IPS DF 4.7 (cell line): ENCODE data around the gene SCN8A.
"Not testable (repeated sequence)": the region's sequence is repeated elsewhere in the genome, so short reads cannot be mapped to it uniquely, and the experiment has no call there.

Experiments used
- DNase-seq: peaks from one replicate; pipeline ENCODE4 v3.0.0-alpha.2; 2013; ENCODE audit warnings: low spot score; ENCODE audit errors: extremely low read depth

SCN8A gene

DNA sequence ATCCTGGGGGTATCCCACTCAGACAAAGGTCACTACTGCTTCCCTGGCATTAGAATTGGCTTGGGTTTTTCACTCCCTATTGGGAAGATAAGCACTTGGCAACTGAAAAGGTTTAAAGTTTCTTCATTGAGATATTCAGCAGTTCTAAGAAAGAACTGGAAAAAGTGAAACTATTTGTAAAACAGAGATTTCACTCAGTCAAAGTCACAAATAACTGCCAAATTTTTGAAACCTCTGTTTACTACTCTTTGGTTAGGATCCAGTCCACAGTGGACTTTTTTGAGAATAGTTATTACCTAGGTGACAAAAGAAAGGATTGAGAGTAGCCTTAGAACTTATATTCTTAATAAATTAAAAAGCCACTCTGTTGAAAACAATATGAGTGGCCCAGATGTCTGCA is 172.7 kb downstream of the SCN8A start:
- no peak for DNase-seq

DNA sequence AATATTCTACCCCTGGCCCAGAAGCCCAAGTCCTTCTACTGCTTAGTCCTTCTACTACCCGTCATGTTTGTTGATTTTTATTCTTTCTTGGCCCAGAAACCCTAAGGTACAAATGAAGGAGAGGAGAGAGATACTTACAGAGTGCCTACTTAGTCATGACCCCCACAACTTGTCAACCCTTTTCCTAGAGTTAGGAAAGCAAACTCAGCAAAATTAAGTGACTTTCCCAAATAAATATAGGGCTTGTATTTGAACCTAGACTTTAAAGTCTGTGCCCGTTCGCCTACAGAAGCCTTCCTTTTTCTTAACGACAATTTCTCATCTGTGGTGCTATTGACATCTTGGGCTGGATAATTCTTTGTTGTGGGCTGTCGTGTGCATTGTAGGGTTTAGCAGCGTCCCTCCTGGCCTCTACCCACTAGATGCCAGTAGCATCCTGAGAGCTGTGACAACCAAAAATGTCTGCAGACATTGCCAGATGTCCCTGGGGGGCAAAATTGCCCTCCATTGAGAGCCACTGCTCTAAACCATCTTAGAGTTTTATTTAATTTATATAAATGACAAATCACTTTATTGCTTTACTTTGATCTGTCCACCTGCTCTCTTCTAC is 175.1 kb downstream of the SCN8A start:
- no peak for DNase-seq

DNA sequence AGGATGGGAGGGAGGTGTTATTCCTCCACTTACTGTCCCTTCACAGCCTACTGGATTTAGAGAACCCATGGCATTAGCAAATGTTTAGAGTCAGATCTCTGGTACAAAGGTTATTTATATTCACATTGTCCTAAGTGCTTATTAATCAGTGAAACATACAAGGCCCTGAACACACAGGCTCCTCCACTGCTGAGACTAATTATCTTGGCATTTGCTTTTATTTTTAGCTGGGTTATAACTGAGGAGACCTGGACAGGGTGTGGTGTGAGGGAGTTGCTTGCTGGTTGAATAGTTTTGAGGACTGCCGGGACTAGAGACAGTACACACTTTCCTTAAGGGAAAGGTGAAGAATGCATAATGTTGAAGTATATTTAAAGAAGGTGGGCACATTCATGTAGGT is 180.0 kb downstream of the SCN8A start:
- no peak for DNase-seq

DNA sequence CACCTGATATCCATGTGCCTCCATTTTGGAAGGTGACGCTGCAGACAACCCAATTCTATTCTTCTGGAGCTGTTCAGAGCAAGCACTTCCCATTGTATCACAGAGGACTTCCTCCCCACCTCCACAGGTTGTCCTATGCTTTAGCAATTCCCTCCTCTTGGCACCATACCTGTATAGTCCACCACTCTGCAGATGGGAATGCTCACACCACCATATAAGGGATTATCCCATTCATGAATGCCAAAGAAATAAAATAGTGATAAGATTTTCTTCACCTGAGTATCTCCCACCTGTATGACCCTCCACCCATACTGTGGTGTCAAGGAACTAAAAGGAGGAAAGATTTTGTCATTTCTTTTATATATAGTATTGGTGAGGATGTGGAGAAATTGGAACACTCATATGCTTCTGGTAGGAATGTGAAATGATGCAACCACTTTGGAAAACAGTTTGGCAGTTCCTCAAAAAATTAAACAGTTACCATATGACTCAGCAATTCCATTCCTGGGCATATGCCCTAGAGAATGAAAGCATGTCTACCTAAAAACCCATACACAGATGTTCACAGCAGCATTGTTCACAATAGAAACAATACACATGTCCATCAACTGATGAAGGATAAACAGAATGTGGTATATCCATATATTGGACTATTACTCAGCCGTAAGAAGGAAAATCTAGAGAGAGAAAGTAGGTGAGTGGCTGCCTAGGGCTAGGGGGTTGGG is 182.3 kb downstream of the SCN8A start:
- DNase-seq, result no peak

DNA sequence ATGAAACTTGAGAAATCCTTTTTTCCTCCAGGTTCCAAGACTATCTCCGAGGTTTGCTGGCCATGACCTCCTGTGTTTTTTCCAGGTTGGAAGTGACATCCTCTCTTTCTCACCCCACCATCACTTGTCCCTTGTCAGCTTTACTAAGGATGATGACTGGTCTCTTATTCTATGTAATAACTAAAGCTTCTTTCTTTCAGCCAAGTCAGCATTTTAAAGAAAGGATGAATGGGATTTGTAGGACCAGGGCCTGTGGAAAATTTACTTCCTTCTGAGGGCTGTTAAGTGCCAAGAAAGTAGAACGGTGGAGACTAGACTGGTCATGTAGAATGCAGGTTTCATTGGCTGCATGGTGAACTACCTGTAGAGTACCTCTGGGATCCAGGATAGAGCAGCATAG is 183.9 kb downstream of the SCN8A start:
- no peak for DNase-seq

DNA sequence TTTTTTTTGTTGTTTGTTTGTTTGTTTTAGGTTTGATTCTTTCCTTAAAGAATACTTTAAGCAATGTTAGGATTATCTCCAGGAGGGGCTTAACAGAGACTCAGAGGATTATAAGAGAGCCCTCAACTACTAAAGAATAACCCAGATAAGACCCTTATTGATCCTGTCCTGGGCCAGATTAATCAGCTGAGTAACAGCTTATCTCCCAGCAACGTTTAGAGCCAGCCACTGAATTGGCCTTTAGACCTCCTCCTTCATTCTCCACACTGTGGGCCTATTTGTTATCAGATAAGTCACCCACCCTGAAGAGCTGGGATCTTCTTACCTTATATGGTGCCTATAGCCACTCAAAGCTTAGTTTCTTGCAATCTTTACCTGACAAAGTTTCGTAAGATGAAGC is 186.4 kb downstream of the SCN8A start:
- no peak for DNase-seq

DNA sequence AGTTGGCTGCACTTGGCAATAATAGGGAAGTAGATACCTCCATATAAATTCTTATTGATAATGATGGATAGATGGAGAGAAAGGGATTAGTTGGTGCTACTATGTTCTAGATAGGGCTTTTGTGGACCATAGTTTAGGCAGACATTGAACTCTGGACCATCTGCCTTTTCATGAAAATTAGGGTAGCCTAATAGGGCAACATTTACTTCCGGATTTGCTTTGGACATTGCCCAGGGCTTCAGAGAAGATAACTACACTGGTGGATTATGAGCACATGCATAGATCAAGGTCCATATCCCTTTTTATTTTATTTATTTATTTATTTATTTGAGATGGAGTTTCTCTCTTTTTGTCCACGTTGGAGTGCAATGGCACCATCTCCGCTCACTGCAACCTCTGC is 186.9 kb downstream of the SCN8A start:
- DNase-seq, result no peak

DNA sequence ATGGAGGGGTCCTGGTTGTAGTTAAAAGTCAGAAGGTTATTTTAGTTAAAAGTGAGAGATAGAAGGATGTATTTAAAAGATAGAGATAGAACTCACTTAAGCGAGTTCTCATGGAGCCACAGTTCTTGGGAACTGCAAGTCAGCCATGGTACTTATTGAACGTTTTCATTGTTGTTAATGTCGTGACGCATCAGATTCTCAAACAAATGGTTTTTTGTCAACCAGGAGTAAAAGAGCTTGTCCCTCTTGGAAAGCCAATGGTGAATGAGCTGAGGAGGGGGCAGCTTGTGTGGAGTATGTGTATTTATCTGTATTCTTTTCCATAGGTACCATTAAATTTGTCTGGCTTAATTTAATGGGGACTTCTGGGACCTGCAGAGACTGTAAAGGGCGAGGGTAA is 188.8 kb downstream of the SCN8A start:
- no peak for DNase-seq

DNA sequence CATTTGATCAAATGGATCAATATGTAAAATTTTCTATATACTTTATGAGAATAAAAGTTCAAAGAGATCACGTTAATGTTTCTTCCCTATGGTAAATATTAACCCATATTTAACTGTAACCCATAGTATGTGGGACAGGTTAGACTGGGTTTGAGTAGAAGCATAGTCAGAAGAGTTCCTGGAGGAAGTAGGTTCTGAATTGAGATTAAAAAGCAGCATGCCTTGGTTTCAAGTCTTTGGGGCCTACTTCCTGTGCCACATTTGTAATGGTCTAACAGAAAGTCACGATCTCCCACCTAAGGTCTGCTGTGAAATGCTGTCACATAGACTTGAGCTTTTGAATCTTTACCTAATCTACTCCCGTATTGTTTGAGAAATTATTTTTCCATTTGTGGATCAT is 193.7 kb downstream of the SCN8A start:
- no peak for DNase-seq

DNA sequence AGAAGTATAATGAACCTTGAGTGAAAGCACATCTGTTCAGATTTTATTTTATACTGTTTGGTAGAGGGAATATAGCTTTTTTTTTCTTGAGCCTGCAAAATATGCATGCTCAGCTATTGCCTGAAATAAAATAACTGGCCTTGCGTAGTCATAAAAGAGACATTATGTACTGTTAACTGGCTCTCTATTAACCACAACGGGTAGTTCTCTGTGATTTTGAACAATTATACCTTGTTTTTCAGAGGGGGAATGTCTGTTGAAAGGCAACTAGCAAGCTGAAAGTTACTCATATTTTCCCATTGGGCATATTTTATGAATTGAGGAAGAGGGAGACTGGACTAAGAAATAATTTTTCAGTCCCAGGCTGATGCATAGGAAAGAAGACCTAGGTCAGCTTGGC is 194.9 kb downstream of the SCN8A start:
- no peak for DNase-seq

DNA sequence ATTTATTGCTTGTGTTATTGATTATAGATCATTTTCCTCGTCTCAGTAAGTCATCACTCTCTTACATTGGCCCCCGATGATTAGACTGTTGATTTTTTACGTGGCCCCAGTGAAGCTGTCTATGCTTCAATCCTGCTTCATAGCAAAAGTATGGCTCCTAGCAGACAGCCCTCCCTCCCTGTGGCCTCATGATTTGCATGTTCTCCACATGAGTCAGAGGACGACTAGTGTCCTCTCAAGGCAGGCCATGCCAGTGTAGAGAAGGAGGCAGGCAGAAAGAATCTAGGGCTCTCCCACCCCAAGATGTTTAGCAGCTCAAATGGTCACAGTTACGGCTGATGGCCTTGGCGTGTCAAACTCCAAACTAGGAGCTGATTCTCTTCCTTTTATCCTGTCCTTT is 197.8 kb downstream of the SCN8A start:
- DNase-seq, result no peak

DNA sequence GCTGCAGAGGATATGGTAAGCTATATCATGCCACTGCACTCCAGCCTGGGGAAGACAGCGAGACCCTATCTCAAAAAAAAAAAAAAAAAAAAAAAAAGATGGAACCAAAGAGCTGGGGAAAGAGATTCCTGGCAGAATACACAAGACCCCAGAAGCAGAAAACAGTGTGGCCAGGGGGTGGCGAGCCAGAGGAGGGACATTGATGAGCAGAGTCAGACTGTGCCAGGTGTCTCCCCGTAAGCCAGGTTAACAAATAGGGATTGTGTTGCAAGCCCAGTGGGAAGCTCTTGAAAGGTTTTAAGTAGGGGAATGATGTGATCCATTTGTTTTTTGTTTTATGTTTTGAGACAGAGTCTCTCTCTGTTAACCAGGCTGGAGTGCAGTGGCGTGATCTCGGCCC is 201.4 kb downstream of the SCN8A start:
- no peak for DNase-seq

DNA sequence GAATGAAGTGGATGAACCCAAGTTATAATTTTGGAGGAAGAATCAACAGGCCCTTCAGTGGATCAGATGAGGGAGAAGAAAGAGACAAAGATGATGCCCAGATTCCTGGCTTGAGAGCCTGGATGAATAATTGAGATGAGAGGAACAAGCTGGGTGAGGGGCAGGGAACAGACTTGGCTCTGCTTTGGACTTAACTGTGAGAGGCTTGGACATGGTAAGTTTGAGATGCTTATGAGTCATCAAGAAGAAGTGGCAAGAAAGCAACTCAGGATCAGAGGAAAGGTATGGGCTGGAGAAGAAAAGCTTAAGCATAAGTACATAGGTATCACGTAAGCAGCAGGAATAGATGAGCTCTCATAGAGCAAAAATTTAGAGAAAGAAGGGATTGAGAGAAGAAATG is 202.2 kb downstream of the SCN8A start:
- DNase-seq, result no peak

DNA sequence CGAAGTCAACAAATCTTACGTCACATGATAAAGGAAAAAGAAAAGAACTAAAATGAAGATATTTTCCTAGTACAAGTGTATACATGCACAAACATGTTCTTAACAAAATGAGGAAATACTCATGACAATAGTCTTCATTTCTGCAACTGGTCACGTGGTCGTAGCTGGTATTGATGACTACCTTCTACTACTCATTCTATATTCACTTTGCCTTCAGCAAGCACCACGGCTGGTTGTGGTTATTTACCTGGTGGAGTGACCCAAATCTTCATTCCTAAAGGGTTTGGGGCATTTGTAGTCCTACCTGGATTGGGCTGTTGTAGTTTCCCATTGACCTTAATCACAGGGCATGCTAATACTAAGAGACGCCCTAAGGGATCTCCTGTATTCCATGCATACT is 206.3 kb downstream of the SCN8A start:
- no peak for DNase-seq

DNA sequence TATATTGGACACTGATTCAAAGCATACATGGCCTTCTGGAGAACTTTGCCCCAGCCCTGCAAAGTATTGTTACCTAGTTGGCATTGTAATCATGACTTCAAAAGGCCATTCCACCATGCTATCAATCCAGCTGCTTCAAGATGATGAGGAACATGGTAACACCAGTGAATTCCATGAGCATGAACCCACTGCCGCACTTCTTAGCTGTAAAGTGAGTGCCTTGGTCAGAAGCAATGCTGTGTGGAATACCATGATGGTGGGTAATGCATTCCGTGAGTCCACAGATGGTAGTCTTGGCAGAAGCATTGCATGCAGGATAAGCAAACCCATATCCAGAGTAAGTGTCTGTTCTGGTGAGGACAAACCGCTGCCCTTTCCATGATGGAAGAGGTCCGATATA is 207.0 kb downstream of the SCN8A start:
- not testable (repeated sequence) for DNase-seq

DNA sequence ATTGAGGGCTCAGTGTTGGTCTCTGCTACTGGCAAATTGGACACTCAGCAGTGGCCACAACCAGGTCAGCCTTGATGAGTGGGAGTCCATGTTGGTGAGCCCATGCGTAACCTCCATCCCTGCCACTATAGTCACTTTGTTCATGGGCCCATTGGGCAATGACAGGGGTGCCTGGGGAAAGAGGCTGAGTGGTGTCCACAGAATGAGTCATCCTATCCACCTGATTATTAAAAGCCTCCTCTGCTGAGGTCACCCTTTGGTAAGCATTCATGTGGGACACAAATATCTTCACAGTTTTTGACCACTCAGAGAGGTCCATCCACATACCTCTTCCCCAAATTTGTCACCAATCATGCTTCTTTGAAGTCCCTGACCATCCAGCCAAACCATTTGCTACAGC is 207.5 kb downstream of the SCN8A start:
- DNase-seq, result no peak

DNA sequence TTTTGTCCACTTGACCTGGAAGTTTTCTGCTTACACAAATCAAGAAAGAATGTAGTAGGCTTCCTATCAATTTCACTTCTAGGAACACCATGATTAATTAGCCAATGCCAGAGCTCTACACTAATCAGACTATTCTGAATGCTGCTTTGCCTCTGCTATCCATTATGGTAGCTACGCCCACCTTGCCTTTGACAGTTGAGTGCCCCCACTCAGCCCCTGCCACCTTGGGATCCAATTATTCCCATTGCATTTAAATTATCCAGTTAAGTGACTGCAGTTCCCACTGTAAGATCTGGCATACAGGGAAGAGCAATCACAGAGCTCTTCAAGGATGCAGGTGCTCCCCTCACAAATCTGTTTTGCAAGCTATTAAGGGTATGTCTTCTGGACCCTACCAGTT is 210.0 kb downstream of the SCN8A start:
- no peak for DNase-seq

DNA sequence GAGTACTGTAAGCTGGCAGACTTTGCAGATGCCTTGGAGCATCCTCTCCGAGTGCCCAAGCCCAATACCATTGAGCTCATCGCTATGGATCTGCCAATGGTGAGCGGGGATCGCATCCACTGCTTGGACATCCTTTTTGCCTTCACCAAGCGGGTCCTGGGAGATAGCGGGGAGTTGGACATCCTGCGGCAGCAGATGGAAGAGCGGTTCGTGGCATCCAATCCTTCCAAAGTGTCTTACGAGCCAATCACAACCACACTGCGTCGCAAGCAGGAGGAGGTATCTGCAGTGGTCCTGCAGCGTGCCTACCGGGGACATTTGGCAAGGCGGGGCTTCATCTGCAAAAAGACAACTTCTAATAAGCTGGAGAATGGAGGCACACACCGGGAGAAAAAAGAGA is 215.9 kb downstream of the SCN8A start:
- no peak for DNase-seq

DNA sequence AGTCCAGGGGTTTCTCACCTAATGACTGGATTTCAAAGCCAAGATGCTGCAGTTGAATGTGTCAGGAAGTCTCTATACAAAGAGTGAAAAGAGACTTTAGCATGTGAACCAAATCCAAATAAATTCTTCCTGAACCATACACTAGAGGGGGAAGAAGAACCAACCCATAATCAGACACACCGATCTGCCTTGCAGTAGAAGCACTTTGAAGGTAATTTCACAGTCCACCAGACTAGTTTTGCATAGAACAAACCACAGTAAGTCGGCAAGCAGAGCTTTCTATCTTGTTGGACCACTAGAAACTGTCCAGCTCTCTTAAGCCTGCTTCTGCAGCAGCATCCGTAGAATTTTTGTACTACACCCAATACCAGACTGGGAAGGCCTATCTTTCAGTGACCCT is 218.2 kb downstream of the SCN8A start:
- DNase-seq, result no peak

DNA sequence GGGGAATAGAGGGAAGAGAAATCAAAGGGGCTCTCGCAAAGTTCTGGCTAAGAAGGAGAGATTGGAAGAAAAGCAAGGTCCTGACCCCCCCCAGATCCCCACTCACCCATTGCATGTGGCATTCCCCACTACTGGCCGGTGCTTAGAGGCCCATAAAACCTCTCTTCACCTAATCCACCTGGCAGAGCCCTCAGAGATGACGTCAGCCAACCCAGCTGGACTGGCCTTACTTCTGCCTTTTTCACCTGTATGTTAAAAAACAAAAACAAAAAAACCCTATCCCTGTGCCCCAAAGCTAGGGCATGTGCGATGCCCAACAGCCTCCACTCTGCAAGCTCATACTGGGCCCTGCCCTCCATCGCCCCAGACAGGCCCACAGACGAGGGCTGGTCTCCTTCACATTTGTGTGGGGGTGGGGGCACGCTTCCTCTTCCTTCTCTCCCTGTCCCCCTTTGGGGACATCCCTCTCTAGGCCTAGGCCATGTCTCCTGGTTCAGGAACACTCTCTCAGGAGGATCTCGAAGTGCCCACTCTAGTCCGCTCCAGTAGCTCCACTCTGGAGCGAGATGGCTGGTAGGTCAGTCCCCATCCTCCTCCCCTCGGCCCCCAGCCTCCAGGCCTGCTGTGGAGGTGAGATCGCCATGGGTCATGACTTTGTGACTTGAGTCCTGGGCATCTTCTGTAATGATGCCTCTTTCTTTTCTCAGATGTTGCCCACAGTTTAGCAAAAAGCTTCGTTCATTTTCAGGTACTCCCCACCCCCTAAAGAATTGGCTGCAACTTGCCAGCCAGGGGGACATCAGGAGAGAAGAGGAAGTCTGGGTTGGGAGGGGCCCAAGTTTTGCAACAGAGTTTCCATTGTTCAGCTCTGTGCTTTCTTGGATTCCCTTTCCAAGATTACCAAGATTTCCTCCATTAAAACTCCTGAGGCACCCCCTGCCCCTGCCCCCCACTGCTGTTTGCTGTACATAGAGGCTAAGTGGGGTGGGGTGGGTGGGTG is 220.5 kb downstream of the SCN8A start:
- DNase-seq, result no peak

DNA sequence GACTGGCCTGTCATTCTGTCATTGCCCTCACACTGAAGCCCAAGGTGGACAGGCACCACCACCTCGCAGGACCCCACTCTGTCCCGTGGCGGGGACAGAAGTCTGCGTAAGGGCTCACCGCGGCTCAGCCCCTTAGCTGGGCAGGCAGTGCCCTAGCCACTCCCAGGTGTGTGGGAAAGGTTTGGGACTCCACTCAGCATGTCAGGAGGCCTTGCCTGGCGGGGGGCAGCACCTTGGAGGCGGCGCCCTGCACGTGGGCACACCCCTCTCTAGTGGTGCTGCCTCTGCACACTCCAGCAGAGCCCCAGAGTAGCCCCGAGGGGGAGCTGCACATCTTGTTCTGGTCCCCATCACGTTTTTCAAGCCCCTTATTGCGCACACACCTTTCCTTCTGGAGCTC is 221.8 kb downstream of the SCN8A start:
- no peak for DNase-seq

DNA sequence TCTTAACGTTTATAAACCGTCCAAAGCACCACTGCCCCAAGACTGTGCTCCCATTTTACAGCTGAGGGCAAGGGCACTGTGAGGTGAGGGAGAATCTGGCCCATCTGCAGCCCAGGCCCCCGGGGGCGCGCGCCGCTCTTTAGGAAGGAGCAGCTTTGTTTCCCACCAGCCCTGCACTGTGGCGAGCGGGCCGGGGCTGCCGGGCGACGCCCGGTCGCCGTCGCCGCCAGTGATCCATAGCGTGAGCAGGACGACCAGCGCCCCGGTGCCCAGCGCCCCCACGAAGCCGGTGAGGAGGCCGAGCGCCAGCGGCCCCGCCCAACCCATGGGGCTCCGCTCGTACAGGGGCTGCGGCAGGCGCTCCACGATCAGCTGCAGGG is 222.9 kb downstream of the SCN8A start:
- no peak for DNase-seq
